Measurements from ENCODE around the gene TSNAX. TPM values are rescaled to one million over a fixed set of nuclear protein-coding genes. Genes with fewer than 3 reads are reported as not detected.

The TSNAX gene
- total RNA-seq, 1 experiment from 2014 or later = 38.0 TPM

DNA sequence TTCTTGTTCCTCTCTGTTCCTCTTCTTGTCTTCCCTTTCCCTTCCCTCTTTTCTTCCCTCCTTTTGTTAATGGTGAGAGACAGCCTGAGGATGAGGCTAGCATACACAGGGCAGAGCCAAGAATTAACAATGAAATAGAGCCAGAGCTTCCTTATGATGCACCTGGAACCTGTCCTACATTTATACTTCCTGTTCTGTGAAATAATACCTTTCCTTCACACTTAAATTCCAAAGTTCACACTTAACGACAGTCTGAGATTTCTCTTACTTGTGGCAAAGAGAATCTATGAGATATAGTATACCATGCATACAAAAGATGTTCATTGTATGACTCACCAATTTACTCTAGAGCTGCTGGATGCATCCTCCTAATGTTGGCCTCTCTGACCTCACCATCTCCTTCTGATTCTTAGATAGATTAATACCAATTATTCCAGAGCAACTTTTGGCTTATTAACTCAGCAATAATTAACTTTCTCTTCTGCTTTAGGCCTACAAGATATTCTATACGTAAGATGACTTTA is 30.8 kb upstream of the TSNAX start:
- ChIA-PET CTCF (no interaction called here), POLR2A (no interaction called here)
- Mint-ChIP-seq H3K27ac (no peak overlapping the region), H3K4me3 (no peak overlapping the region), H3K9me3 (peaks cover 51% of the 10 kb centered on the region), H3K36me3 (peaks cover 23% of the 10 kb centered on the region), H3K27me3 (ENCODE audit: low read depth) (no peaks in the 10 kb centered on the region; the same call in none of the 2 replicates), H3K4me1 (peaks cover 3% of the 10 kb centered on the region; the same call in 1 of the 2 replicates)
- no peak for DNase-seq (ENCODE audit: low spot score)
- no peak for ATAC-seq
- TF ChIP-seq, protein P1, sequence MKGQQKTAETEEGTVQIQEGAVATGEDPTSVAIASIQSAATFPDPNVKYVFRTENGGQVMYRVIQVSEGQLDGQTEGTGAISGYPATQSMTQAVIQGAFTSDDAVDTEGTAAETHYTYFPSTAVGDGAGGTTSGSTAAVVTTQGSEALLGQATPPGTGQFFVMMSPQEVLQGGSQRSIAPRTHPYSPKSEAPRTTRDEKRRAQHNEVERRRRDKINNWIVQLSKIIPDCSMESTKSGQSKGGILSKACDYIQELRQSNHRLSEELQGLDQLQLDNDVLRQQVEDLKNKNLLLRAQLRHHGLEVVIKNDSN (CRISPR knock-in tag; IDR thresholded peaks at IDR 0.05) = no peak
- TF ChIP-seq, protein P2, sequence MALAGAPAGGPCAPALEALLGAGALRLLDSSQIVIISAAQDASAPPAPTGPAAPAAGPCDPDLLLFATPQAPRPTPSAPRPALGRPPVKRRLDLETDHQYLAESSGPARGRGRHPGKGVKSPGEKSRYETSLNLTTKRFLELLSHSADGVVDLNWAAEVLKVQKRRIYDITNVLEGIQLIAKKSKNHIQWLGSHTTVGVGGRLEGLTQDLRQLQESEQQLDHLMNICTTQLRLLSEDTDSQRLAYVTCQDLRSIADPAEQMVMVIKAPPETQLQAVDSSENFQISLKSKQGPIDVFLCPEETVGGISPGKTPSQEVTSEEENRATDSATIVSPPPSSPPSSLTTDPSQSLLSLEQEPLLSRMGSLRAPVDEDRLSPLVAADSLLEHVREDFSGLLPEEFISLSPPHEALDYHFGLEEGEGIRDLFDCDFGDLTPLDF (CRISPR knock-in tag; IDR thresholded peaks at IDR 0.05) = no peak
- TF ChIP-seq SOX15 (CRISPR knock-in tag; IDR thresholded peaks at IDR 0.05) (no peak), ZNF423 (CRISPR knock-in tag; IDR thresholded peaks at IDR 0.05) (no peak), NFE2L1 (CRISPR knock-in tag; IDR thresholded peaks at IDR 0.05) (no peak), FOXK1 (CRISPR knock-in tag; IDR thresholded peaks at IDR 0.05) (no peak), FOXP1 (CRISPR knock-in tag; IDR thresholded peaks at IDR 0.05; ENCODE audit: borderline replicate concordance) (no peak), TEAD4 (CRISPR knock-in tag; IDR thresholded peaks at IDR 0.05) (no peak), NR1H2 (CRISPR knock-in tag; IDR thresholded peaks at IDR 0.05) (no peak), ZNF671 (CRISPR knock-in tag; IDR thresholded peaks at IDR 0.05) (no peak), NR3C1 (CRISPR knock-in tag; conservative IDR thresholded peaks at IDR 0.05; ENCODE audit: low read depth) (no peak), MYBL2 (CRISPR knock-in tag; IDR thresholded peaks at IDR 0.05) (no peak)
- TF ChIP-seq, protein P3, sequence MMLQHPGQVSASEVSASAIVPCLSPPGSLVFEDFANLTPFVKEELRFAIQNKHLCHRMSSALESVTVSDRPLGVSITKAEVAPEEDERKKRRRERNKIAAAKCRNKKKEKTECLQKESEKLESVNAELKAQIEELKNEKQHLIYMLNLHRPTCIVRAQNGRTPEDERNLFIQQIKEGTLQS (CRISPR knock-in tag; conservative IDR thresholded peaks at IDR 0.05) = no peak
- TF ChIP-seq, protein P4, sequence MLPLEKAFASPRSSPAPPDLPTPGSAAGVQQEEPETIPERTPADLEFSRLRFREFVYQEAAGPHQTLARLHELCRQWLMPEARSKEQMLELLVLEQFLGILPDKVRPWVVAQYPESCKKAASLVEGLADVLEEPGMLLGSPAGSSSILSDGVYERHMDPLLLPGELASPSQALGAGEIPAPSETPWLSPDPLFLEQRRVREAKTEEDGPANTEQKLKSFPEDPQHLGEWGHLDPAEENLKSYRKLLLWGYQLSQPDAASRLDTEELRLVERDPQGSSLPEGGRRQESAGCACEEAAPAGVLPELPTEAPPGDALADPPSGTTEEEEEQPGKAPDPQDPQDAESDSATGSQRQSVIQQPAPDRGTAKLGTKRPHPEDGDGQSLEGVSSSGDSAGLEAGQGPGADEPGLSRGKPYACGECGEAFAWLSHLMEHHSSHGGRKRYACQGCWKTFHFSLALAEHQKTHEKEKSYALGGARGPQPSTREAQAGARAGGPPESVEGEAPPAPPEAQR (CRISPR knock-in tag; IDR thresholded peaks at IDR 0.05) = no peak

DNA sequence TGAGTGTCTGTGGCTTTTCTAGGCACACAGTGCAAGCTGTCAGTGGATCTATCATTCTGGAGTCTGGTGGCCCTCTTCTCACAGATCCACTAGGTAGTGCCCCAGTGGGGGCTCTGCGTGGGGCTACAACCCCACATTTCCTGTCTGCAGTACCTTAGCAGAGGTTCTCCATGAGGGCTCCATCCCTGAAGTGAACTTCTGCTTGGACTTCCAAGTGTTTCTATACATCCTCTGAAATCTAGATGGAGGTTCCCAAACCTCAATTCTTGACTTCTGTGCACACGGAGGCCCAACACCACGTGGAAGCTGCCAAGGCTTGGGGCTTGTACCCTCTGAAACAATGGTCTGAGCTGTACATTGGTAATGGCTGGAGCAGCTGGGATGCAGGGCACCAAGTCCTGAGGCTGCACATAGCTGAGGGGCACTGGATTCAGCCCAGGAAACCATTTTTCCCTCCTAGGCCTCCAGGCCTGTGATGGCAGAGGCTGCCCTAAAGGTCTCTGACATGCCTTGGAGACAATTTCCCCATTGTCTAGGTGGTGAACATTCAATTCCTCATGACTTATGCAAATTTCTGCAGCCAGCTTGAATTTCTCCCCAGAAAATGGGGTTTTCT is 29.2 kb upstream of the TSNAX start:
- H3K27me3 Mint-ChIP-seq (ENCODE audit: low read depth) = no peaks in the 10 kb centered on the region; the same call in none of the 2 replicates
- no peak overlapping the region for H3K27ac Mint-ChIP-seq
- H3K9me3 Mint-ChIP-seq = peaks cover 62% of the 10 kb centered on the region
- ChIA-PET CTCF (no interaction called here), POLR2A (no interaction called here)
- H3K36me3 Mint-ChIP-seq = peaks cover 23% of the 10 kb centered on the region
- H3K4me3 Mint-ChIP-seq = no peak overlapping the region
- no peak for ATAC-seq
- TF ChIP-seq, protein P4 (CRISPR knock-in tag; IDR thresholded peaks at IDR 0.05) = no peak
- TF ChIP-seq ZBTB21 (CRISPR knock-in tag; IDR thresholded peaks at IDR 0.05; ENCODE audit: borderline replicate concordance) (no peak), NR3C1 (CRISPR knock-in tag; conservative IDR thresholded peaks at IDR 0.05; ENCODE audit: low read depth) (no peak), MXD4 (CRISPR knock-in tag; IDR thresholded peaks at IDR 0.05; ENCODE audit: borderline replicate concordance) (no peak), RELA (CRISPR knock-in tag; IDR thresholded peaks at IDR 0.05; ENCODE audit: borderline replicate concordance) (no peak), ZNF317 (CRISPR knock-in tag; IDR thresholded peaks at IDR 0.05; ENCODE audit: borderline replicate concordance, low read depth) (no peak), ZNF121 (CRISPR knock-in tag; IDR thresholded peaks at IDR 0.05) (no peak), ELF4 (CRISPR knock-in tag; IDR thresholded peaks at IDR 0.05; ENCODE audit: low read depth) (no peak)
- TF ChIP-seq, protein P5, sequence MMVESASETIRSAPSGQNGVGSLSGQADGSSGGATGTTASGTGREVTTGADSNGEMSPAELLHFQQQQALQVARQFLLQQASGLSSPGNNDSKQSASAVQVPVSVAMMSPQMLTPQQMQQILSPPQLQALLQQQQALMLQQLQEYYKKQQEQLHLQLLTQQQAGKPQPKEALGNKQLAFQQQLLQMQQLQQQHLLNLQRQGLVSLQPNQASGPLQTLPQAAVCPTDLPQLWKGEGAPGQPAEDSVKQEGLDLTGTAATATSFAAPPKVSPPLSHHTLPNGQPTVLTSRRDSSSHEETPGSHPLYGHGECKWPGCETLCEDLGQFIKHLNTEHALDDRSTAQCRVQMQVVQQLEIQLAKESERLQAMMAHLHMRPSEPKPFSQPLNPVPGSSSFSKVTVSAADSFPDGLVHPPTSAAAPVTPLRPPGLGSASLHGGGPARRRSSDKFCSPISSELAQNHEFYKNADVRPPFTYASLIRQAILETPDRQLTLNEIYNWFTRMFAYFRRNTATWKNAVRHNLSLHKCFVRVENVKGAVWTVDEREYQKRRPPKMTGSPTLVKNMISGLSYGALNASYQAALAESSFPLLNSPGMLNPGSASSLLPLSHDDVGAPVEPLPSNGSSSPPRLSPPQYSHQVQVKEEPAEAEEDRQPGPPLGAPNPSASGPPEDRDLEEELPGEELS (CRISPR knock-in tag; IDR thresholded peaks at IDR 0.05) = no peak
- TF ChIP-seq, protein P6, sequence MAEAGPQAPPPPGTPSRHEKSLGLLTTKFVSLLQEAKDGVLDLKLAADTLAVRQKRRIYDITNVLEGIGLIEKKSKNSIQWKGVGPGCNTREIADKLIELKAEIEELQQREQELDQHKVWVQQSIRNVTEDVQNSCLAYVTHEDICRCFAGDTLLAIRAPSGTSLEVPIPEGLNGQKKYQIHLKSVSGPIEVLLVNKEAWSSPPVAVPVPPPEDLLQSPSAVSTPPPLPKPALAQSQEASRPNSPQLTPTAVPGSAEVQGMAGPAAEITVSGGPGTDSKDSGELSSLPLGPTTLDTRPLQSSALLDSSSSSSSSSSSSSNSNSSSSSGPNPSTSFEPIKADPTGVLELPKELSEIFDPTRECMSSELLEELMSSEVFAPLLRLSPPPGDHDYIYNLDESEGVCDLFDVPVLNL (CRISPR knock-in tag; IDR thresholded peaks at IDR 0.05; ENCODE audit: borderline replicate concordance, low read depth) = no peak
- TF ChIP-seq, protein P7, sequence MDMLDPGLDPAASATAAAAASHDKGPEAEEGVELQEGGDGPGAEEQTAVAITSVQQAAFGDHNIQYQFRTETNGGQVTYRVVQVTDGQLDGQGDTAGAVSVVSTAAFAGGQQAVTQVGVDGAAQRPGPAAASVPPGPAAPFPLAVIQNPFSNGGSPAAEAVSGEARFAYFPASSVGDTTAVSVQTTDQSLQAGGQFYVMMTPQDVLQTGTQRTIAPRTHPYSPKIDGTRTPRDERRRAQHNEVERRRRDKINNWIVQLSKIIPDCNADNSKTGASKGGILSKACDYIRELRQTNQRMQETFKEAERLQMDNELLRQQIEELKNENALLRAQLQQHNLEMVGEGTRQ (CRISPR knock-in tag; IDR thresholded peaks at IDR 0.05) = no peak
- no peaks in the 10 kb centered on the region for H3K4me1 Mint-ChIP-seq
- no peak for DNase-seq (ENCODE audit: low spot score)

All from WTC11 (cell line).